Measurements from ENCODE around the gene F8. TPM values are rescaled to one million over a fixed set of nuclear protein-coding genes. Genes with fewer than 3 reads are reported as not detected.

Gene F8
- polyA plus RNA-seq, 1 donor from 2014 or later: 2.1 TPM

DNA sequence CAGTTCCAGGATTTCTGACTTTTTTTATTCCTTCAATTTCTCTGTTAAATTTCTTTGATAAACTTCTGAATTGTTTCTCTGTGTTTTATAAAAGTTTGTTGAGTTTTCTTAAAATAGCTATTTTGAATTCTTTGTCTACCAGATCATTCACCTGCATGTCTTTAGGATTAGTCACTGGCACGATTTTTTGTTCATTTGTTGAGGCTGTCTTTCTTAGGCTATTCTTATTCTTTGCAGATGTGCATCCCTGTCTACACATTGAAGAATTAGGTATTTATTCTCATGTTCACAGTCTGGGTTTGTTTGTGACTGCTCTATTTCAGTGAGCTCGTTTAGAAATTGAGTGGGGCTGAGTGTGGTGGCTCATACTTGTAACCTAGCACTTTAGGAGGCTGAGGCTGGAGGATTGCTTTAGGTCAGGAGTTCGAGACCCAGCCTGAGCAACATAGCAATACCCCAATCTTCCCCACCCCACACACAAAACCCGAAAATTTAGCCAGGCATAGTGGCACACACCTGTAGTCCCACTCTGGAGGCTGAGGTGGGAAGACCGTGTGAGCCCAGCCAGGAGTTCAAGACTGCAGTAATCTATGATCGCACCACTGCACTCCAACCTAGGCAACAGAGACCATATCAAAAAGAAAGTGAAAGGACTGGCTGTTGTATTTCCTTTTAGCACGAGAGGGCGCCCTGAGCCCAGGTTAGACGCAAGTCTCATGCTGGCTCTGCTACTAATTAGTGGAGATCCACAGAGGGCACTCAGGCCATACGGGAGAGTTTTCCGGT is 42.0 kb downstream of the F8 start:
- H3K36me3 ChIP-seq (ENCODE audit: insufficient read depth, low read length): no peaks in the 10 kb centered on the region
- H2AFZ ChIP-seq (ENCODE audit: low read depth, low read length): no peak overlapping the region
- H3K4me3 ChIP-seq (ENCODE audit: low read length): no peak overlapping the region
- H3K9me2 ChIP-seq (ENCODE audit: insufficient read depth, low read length): no peaks in the 10 kb centered on the region
- H3F3A ChIP-seq (ENCODE audit: insufficient read depth, low read length, poor library complexity, severe bottlenecking): no peaks in the 10 kb centered on the region
- no peak overlapping the region for H3K4me2 ChIP-seq (ENCODE audit: low read length)
- TF ChIP-seq EZH2 (IDR thresholded peaks at IDR 0.05; ENCODE audit: borderline replicate concordance, insufficient read depth, low read length, poor library complexity, severe bottlenecking) (no peak), TAF1 (IDR thresholded peaks at IDR 0.05; ENCODE audit: low read depth) (no peak), MXI1 (conservative IDR thresholded peaks at IDR 0.05; ENCODE audit: poor library complexity, severe bottlenecking) (no peak), RAD21 (conservative IDR thresholded peaks at IDR 0.05) (peak; percentile 77), EP300 (conservative IDR thresholded peaks at IDR 0.05; ENCODE audit: poor library complexity, severe bottlenecking) (no peak), SMC3 (conservative IDR thresholded peaks at IDR 0.05; ENCODE audit: poor library complexity) (peak; percentile 76), POLR2AphosphoS5 (IDR thresholded peaks at IDR 0.05) (no peak), CTCF (IDR thresholded peaks at IDR 0.05; ENCODE audit: poor library complexity, severe bottlenecking) (peak; percentile 71)
- H4K20me1 ChIP-seq (ENCODE audit: insufficient read depth): no peaks in the 10 kb centered on the region
- no peak overlapping the region for H3K9ac ChIP-seq (ENCODE audit: low read length)
- no peak overlapping the region for H3K27ac ChIP-seq (ENCODE audit: low read length)
- H3K27me3 ChIP-seq (ENCODE audit: insufficient read depth, low read depth, low read length): no peaks in the 10 kb centered on the region
- H3K79me2 ChIP-seq (replicated peaks; ENCODE audit: insufficient read depth, low read length): no peaks in the 10 kb centered on the region
- no peaks in the 10 kb centered on the region for H3K9me3 ChIP-seq (ENCODE audit: low read length)

GRCh38 chrX:154979629-154980028 is 42.9 kb downstream of the F8 start:
- Histone ChIP-seq H3K27me3 (ENCODE audit: insufficient read depth, low read depth, low read length) (no peaks in the 10 kb centered on the region), H3K27ac (ENCODE audit: low read length) (no peak overlapping the region), H3K36me3 (ENCODE audit: insufficient read depth, low read length) (no peaks in the 10 kb centered on the region), H3F3A (ENCODE audit: insufficient read depth, low read length, poor library complexity, severe bottlenecking) (no peaks in the 10 kb centered on the region), H3K4me3 (ENCODE audit: low read length) (no peak overlapping the region), H3K79me2 (replicated peaks; ENCODE audit: insufficient read depth, low read length) (no peaks in the 10 kb centered on the region), H3K4me2 (ENCODE audit: low read length) (no peak overlapping the region), H4K20me1 (ENCODE audit: insufficient read depth) (no peaks in the 10 kb centered on the region), H3K9me2 (ENCODE audit: insufficient read depth, low read length) (no peaks in the 10 kb centered on the region), H3K9ac (ENCODE audit: low read length) (no peak overlapping the region), H2AFZ (ENCODE audit: low read depth, low read length) (no peak overlapping the region), H3K9me3 (ENCODE audit: low read length) (no peaks in the 10 kb centered on the region)
- no peak for TF ChIP-seq EZH2 (IDR thresholded peaks at IDR 0.05; ENCODE audit: borderline replicate concordance, insufficient read depth, low read length, poor library complexity, severe bottlenecking)
- no peak for TF ChIP-seq SMC3 (conservative IDR thresholded peaks at IDR 0.05; ENCODE audit: poor library complexity)
- no peak for TF ChIP-seq REST (IDR thresholded peaks at IDR 0.05; ENCODE audit: borderline replicate concordance)
- no peak for TF ChIP-seq CTCF (IDR thresholded peaks at IDR 0.05; ENCODE audit: poor library complexity, severe bottlenecking)
- TF ChIP-seq TAF1 (IDR thresholded peaks at IDR 0.05; ENCODE audit: low read depth): no peak
- no peak for TF ChIP-seq MXI1 (conservative IDR thresholded peaks at IDR 0.05; ENCODE audit: poor library complexity, severe bottlenecking)
- no peak for TF ChIP-seq POLR2AphosphoS5 (IDR thresholded peaks at IDR 0.05)
- no peak for TF ChIP-seq EP300 (conservative IDR thresholded peaks at IDR 0.05; ENCODE audit: poor library complexity, severe bottlenecking)
- no peak for TF ChIP-seq RAD21 (conservative IDR thresholded peaks at IDR 0.05)
